Fibroblast of lung (primary cell): Measurements from ENCODE around the gene PET100.
A peak's percentile ranks its signal among the peaks of the same experiment; 100 is the strongest.

Source experiments
- CTCF ChIP-seq, 2 donors: IDR thresholded peaks in 1 of 2; conservative IDR thresholded peaks in 1 of 2; 1 replicate in 1 of 2; 2 replicates in 1 of 2; pipeline ENCODE4 v1.5.1; 2011 to 2012; ENCODE audit warnings: low read length in 2 of 2, control low read depth in 1 of 2, inconsistent platforms in 1 of 2, low read depth in 1 of 2, mild to moderate bottlenecking in 1 of 2
- EZH2 ChIP-seq: IDR thresholded peaks from 2 replicates; pipeline ENCODE4 v1.5.1; 2012; ENCODE audit warnings: low read length, control low read depth, mild to moderate bottlenecking; ENCODE audit errors: missing control alignments

- TF ChIP-seq CTCF (conservative IDR thresholded peaks at IDR 0.05 in 1 of 2, IDR thresholded peaks at IDR 0.05 in 1 of 2; ENCODE audit: low read depth in 1 of 2, low read length in 2 of 2) (no peak), EZH2 (peak; percentile 52)
These were observed 7.2 kb downstream of the PET100 start, which contains the start of gene STXBP2 for GRCh38 chr19:7636691-7637373.
